ENCODE data around the gene ACSM6. TPM values are rescaled to one million over a fixed set of nuclear protein-coding genes. Genes with fewer than 3 reads are reported as not detected.

Gene ACSM6
- total RNA-seq, 1 experiment from 2014 or later: not detected

- peaks cover 4% of the 10 kb centered on the region for H3K27me3 ChIP-seq (replicated peaks; ENCODE audit: insufficient read depth, low read depth, low read length, poor library complexity)
- POLR2A ChIA-PET (ENCODE audit: low non-redundant PET): no interaction called here
- intact Hi-C loops (cut with micrococcal nuclease; ENCODE audit: unreplicated experiment): no loop called here
- no peak overlapping the region for H3K4me3 ChIP-seq (ENCODE audit: low read depth, low read length, poor library complexity, severe bottlenecking)
- DNase-seq (ENCODE audit: low spot score): no peak
- H3K9me3 ChIP-seq (ENCODE audit: low read depth, low read length, poor library complexity, severe bottlenecking): no peaks in the 10 kb centered on the region
- no peak overlapping the region for H3K27ac ChIP-seq (ENCODE audit: low read depth, low read length, poor library complexity, severe bottlenecking)
- H3K4me1 ChIP-seq (ENCODE audit: insufficient read depth, low read length, poor library complexity, severe bottlenecking): no peaks in the 10 kb centered on the region
- no peak for TF ChIP-seq CTCF (conservative IDR thresholded peaks at IDR 0.05; ENCODE audit: low read depth, low read length)
- no peak for TF ChIP-seq EZH2 (IDR thresholded peaks at IDR 0.05; ENCODE audit: borderline replicate concordance, low read depth, low read length, poor library complexity, severe bottlenecking)
- no peaks in the 10 kb centered on the region for H3K36me3 ChIP-seq (ENCODE audit: insufficient read depth, low read length, poor library complexity, severe bottlenecking)
- no TSS peak for BruUV-seq (replicated peaks)
- CTCF ChIA-PET: no interaction called here
Observed at GRCh38 chr10:95176101-95176500, 17.9 kb upstream of the ACSM6 start.

- no peak for DNase-seq (ENCODE audit: low spot score)
- no peak overlapping the region for H3K27ac ChIP-seq (ENCODE audit: low read depth, low read length, poor library complexity, severe bottlenecking)
- intact Hi-C loops (cut with micrococcal nuclease; ENCODE audit: unreplicated experiment): no loop called here
- peaks cover 17% of the 10 kb centered on the region for H3K27me3 ChIP-seq (replicated peaks; ENCODE audit: insufficient read depth, low read depth, low read length, poor library complexity)
- H3K36me3 ChIP-seq (ENCODE audit: insufficient read depth, low read length, poor library complexity, severe bottlenecking): no peaks in the 10 kb centered on the region
- no TSS peak for BruUV-seq (replicated peaks)
- no peaks in the 10 kb centered on the region for H3K4me1 ChIP-seq (ENCODE audit: insufficient read depth, low read length, poor library complexity, severe bottlenecking)
- CTCF ChIA-PET: no interaction called here
- H3K9me3 ChIP-seq (ENCODE audit: low read depth, low read length, poor library complexity, severe bottlenecking): no peaks in the 10 kb centered on the region
- no peak for TF ChIP-seq CTCF (conservative IDR thresholded peaks at IDR 0.05; ENCODE audit: low read depth, low read length)
- TF ChIP-seq EZH2 (IDR thresholded peaks at IDR 0.05; ENCODE audit: borderline replicate concordance, low read depth, low read length, poor library complexity, severe bottlenecking): no peak
- no peak overlapping the region for H3K4me3 ChIP-seq (ENCODE audit: low read depth, low read length, poor library complexity, severe bottlenecking)
- POLR2A ChIA-PET (ENCODE audit: low non-redundant PET): no interaction called here
Observed at GRCh38 chr10:95177429-95177828, 16.6 kb upstream of the ACSM6 start.

GRCh38 chr10:95178266-95178665 lies 15.8 kb upstream of the ACSM6 start:
- H3K4me3 ChIP-seq (ENCODE audit: low read depth, low read length, poor library complexity, severe bottlenecking): no peak overlapping the region
- H3K27me3 ChIP-seq (replicated peaks; ENCODE audit: insufficient read depth, low read depth, low read length, poor library complexity): peaks cover 25% of the 10 kb centered on the region
- intact Hi-C loops (cut with micrococcal nuclease; ENCODE audit: unreplicated experiment): no loop called here
- TF ChIP-seq EZH2 (IDR thresholded peaks at IDR 0.05; ENCODE audit: borderline replicate concordance, low read depth, low read length, poor library complexity, severe bottlenecking) (no peak), CTCF (conservative IDR thresholded peaks at IDR 0.05; ENCODE audit: low read depth, low read length) (no peak)
- no peaks in the 10 kb centered on the region for H3K36me3 ChIP-seq (ENCODE audit: insufficient read depth, low read length, poor library complexity, severe bottlenecking)
- CTCF ChIA-PET: no interaction called here
- H3K27ac ChIP-seq (ENCODE audit: low read depth, low read length, poor library complexity, severe bottlenecking): no peak overlapping the region
- no TSS peak for BruUV-seq (replicated peaks)
- POLR2A ChIA-PET (ENCODE audit: low non-redundant PET): no interaction called here
- H3K9me3 ChIP-seq (ENCODE audit: low read depth, low read length, poor library complexity, severe bottlenecking): no peaks in the 10 kb centered on the region
- no peak for DNase-seq (ENCODE audit: low spot score)
- no peaks in the 10 kb centered on the region for H3K4me1 ChIP-seq (ENCODE audit: insufficient read depth, low read length, poor library complexity, severe bottlenecking)

Data from A673 (cell line).